GM18520 (cell line): ENCODE data around the gene LMAN1L.
A peak's percentile ranks its signal among the peaks of the same experiment; 100 is the strongest.

Source experiments
- ATAC-seq: cut with Tn5 transposase; IDR thresholded peaks from one replicate; pipeline ENCODE4 v1.9.1; 2021; ENCODE audit not compliant: unreplicated experiment

Gene LMAN1L

DNA sequence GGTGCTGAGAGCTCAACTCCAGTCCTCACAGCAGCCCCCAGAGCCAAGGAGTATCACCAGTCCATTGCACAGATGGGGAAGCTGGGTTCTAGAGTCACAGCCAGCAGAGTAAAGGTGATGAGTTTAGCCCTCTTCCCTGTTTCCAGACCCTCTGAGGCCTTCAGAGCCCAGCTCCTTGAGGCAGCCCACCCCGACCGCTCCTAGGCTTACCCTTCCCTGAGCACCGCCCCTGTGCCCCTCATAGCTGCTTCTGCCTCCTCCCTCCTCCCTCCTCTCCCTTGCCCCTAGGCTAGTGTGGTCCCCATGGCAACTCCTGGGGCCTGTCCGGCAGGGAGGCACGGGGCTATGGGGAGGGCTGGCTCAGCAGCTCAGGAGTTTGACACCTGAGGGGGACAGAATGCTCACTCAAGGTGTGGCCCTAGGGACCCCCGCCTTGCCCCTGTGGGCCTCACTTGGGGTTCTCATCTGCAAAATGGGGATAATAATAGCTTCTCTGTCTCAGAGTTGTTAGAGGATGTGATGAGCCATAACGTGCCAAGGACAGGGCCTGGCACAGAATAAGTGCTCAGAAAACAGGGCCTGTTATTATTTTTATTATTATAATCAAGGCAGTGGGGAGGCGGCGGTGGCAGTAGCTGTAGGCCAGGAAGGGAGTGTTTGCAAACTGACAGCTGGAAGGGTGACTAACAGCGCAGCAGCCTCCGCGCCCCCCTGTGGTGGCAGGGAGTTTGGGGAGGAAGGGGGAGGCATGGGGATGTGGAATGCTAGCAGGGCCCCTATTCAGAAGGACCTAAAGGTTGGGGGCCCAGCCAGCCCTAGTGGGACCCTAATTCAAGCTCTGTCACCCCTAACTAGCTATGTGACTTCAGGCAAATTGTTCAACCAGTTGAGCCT is 19.3 kb upstream of the LMAN1L start:
- no peak for ATAC-seq

DNA sequence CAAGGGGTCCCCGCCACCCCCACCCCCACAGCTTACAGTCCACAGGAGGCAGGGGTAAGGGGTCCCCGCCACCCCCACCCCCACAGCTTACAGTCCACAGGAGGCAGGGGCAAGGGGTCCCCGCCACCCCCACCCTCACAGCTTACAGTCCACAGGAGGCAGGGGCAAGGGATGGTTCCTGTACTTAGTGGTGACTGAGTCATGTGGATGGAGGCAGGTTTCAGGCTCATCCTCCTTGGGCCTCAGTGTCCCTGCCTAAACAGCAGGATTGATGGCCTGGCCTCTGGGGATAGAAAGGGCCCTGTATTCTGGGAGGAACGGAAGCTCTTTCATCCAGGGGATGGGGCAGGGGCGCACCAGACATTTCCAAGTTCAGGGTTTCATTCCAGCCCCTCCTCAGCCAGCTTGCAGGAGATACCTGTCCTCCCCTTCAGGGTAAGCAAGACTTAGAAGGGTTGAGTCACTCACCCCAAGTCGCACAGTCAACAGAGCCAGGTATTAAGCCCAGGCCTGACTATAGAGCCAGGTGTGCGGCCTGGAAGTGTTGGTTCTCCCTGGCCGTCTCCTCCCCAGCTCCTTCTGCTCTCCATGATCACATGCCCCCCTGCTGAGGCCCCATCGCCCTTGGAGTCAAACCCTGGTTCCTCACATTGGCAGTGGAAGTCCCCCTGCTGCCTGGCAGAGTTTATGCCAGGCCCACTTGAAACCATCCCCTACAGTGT is 18.2 kb upstream of the LMAN1L start:
- no peak for ATAC-seq

DNA sequence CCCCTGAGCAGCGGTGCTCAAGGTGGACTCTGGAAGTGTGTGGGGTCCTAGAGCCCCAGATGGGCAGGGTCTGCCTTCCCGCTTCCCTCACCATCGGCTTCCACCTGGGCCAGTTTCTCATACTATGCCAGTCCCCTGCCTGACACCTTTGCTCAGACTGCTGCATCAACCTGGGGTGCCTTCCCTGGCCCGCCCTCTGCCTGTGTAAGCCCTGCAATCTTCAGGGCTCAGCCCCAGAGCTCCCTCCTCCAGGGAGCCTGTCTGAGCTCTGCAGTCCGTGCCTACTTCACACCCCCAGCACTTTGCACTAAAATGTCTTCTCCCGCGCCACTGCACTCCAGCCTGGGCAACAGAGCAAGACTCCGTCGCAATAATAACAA is 17.7 kb upstream of the LMAN1L start:
- ATAC-seq: no peak

DNA sequence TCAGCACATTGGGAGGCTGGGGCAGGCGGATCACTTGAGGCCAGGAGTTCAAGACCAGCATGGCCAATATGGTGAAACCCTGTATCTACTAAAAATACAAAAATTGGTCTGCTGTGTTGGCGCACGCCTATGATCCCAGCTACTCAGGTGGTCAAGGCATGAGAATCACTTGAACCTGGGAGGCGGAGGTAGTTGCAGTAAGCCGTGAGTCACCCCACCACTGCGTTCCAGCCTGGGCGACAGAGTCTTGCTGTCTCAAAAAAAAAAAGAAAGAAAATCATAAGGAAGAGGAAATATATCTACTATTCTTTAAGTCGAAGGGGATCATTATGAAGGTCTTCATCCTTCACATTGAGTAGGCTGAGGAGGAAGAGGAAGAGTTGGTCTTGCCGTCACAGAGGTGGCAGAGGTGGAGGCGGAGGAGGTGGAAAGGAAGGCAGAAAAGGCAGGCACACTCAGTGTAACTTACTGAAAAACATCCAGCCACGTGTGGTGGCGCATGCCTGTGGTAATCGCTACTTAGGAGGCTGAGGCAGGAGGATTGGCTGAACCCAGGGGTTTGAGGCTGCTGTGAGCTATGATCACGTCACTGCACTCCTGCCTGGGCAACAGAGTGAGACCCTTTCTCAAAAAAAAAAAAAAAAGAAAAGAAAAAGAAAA is 16.5 kb upstream of the LMAN1L start:
- no peak for ATAC-seq

DNA sequence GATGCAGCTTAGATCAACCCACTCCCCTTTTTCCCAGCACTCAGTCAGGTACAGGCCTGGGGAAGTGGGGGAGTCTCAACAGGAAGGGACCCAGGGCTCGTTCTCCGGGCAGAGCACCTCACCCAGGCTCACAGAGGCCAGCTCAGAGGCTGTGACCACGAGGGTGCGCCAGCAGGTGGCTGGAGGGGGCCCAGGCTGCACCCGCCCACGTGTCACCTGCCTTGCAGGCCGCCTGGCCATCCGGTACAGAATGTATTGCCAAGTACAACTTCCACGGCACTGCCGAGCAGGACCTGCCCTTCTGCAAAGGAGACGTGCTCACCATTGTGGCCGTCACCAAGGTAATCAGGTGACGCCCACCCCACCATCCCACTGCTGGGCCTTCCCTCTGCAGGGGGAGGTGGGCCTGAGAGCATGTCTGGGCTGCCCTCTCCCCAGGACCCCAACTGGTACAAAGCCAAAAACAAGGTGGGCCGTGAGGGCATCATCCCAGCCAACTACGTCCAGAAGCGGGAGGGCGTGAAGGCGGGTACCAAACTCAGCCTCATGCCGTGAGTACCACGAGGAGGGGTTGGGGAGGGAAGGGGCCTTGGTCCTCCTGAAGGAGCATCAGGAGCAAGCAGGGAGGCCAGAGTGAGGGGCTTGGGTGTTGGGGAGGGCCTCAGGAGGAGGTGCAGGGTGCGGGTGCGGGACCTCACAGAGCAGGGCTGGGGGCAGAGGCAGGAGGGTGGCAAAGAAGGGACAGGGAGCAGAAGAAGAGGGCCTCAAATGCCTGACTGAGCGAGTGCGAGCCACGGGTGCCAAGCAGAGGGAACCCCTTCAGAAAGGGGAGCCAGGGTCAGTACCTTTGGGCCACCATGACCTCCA is 14.0 kb upstream of the LMAN1L start:
- ATAC-seq: no peak

DNA sequence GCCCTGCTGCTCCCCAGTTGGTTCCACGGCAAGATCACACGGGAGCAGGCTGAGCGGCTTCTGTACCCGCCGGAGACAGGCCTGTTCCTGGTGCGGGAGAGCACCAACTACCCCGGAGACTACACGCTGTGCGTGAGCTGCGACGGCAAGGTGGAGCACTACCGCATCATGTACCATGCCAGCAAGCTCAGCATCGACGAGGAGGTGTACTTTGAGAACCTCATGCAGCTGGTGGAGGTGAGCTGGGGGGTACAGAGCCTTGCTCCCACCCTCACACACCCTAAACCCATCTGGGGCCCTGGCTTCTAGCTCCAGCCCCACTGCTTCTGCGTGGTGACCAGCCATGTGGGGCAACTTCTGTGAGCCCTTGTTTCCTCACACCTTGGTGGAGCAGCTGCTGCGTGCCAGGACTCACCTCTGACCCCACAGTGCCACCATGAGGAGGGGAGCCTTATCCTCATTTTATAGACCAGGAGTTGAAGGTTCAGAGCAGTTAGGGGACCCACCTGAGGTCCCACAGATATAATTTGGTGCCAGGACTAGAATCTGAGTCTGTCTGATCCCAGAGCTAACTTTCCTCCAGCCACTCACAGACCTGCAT is 13.3 kb upstream of the LMAN1L start:
- ATAC-seq: no peak

GRCh38 chr15:74799856-74800558 is 12.6 kb upstream of the LMAN1L start:
- ATAC-seq: peak; percentile 63

- no peak for ATAC-seq
Measured at GRCh38 chr15:74800559-74801094, 12.0 kb upstream of the LMAN1L start.

DNA sequence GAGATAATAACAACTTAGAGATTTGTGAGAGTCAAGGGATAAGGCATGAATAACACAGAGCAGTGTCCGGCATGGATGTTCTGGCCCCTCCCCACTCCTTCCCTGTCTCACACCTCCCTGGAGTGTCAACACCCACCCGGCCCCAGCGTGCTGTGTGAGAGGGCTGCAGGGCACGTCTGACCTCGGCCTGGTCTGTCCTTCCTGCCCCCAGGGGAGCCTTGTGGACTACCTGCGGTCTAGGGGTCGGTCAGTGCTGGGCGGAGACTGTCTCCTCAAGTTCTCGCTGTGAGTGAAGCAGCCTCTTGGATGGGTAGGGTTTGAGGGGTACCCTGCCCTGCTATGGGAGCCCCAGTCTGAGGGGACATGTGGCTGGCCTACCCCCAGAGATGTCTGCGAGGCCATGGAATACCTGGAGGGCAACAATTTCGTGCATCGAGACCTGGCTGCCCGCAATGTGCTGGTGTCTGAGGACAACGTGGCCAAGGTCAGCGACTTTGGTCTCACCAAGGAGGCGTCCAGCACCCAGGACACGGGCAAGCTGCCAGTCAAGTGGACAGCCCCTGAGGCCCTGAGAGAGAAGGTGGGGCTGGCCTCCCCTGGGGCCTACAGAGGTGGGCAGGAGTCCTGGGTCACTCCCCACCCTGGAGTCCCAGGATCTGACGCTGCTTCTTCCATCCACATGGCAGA is 11.2 kb upstream of the LMAN1L start:
- no peak for ATAC-seq

DNA sequence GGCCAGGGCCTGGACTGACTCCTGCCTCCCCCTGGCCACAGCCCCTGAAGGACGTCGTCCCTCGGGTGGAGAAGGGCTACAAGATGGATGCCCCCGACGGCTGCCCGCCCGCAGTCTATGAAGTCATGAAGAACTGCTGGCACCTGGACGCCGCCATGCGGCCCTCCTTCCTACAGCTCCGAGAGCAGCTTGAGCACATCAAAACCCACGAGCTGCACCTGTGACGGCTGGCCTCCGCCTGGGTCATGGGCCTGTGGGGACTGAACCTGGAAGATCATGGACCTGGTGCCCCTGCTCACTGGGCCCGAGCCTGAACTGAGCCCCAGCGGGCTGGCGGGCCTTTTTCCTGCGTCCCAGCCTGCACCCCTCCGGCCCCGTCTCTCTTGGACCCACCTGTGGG is 10.3 kb upstream of the LMAN1L start:
- ATAC-seq: no peak

GRCh38 chr15:74802862-74803447 is 9.7 kb upstream of the LMAN1L start:
- ATAC-seq: no peak

DNA sequence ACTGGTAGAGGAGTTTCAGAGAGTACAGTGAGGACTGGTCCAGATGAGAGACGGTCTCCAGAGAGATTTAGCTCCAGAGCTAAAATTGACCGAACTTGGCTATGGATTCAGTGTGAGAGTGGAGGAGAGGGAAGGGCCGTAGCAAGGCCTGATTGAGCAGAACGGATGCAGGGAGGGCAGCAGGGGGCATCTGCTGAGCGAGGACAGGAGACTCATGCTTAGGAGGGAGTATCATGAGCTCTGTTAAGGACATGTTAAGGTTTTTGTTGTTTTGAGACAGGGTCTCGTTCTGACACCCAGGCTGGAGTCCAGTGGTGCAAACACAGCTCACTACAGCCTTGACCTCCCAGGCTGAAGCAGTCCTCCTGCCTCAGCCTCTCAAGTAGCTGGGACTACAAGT is 7.7 kb upstream of the LMAN1L start:
- ATAC-seq: no peak

- ATAC-seq: no peak
Measured at GRCh38 chr15:74807282-74807681, 5.4 kb upstream of the LMAN1L start.

DNA sequence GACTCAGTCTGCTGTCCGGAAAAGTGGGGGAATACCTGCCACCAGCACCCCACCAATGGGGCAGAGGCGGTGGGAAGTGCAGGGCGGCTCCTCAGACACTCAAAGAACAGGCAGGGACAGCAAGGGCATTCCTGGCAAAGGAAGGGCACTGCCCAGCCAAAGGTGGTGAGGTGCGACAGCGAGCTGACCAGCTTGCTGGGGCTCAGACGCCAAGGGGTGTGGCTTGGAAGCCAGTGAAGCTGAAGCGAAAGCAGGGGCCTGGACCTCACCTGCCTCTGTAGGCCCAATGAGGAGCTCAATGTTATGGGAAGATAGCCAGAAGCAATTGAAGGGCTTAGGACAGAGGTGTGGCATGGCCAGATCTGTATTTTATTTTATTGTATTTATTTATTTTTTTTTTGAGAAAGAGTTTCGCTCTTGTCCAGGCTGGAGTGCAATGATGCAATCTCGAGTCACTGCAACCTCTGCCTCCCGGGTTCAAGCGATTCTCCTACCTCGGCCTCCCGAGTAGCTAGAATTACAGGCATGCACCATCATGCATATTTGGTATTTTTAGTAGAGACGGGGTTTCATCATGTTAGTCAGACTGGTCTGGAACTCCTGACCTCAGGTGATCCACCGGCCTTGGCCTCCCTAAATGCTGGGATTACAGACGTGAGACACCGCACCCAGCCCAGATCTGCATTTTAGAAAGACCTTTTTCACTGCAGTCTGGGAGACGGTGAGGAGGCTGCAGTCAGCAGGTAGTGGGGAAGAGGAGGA is 4.4 kb upstream of the LMAN1L start:
- no peak for ATAC-seq

GRCh38 chr15:74808840-74809229 is 3.8 kb upstream of the LMAN1L start:
- no peak for ATAC-seq

DNA sequence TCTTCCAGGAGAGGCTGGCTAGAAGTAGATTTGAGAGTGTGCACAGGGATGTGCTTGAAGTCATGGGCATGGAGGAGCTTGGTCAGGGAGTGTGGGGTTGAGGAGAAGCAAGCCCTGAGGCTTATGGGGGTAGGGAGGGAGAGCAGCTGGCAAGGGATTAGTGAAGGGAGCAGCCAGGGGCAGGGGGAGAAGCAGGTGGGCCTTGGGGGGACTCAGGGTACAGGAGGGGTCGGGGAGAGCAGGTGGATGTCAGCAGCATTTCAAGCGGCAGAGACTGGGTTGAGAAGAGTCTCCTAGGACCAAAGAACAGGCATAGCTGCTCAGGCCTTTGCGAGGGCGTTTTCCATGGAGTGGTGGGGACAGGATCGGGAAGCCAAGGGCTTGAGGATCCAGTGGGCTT is 3.4 kb upstream of the LMAN1L start:
- no peak for ATAC-seq

DNA sequence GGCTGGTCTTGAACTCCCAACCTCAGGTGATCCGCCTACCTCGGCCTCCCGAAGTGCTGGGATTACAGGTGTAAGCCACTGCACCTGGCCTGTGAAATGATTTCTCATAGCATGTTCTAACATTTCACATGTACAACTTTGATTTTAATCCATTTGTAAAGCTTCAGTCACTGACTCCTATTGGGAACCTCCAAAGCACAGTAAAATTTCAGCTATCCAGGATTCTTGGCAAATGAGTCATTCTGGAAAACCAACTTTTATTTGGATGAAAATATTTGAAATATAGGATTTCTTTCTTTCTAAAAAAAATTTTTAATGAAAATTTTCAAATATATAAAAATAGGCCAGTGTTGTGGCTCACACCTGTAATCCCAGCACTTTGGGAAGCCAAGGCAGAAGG is 2.7 kb upstream of the LMAN1L start:
- ATAC-seq: no peak
